HUES6 (cell line): ENCODE data around the gene EREG.
"Not testable (repeated sequence)": the region's sequence is repeated elsewhere in the genome, so short reads cannot be mapped to it uniquely, and the experiment has no call there.

Experiments used
- H3K27ac ChIP-seq: 2 replicates; pipeline ENCODE4 v1.7.0; 2013; ENCODE audit warnings: low read depth, mild to moderate bottlenecking, low read length, inconsistent platforms
- H3K27me3 ChIP-seq: 2 replicates; pipeline ENCODE4 v1.6.1; 2013; ENCODE audit warnings: low read length; ENCODE audit not compliant: control insufficient read depth, insufficient read depth
- H3K36me3 ChIP-seq: 2 replicates; pipeline ENCODE4 v1.6.1; 2013; ENCODE audit warnings: low read length; ENCODE audit not compliant: control insufficient read depth, insufficient read depth
- H3K4me1 ChIP-seq: 2 replicates; pipeline ENCODE4 v1.6.1; 2013; ENCODE audit warnings: low read length; ENCODE audit not compliant: control insufficient read depth, insufficient read depth
- H3K4me3 ChIP-seq: 2 replicates; pipeline ENCODE4 v1.5.1; 2013; ENCODE audit warnings: low read depth, low read length
- H3K9ac ChIP-seq: one replicate; pipeline ENCODE4 v1.6.1; 2013; ENCODE audit warnings: mild to moderate bottlenecking, low read length
- H3K9me3 ChIP-seq: 2 replicates; pipeline ENCODE4 v1.6.1; 2013; ENCODE audit warnings: low read depth, low read length; ENCODE audit not compliant: control insufficient read depth, insufficient read depth

Gene EREG

DNA sequence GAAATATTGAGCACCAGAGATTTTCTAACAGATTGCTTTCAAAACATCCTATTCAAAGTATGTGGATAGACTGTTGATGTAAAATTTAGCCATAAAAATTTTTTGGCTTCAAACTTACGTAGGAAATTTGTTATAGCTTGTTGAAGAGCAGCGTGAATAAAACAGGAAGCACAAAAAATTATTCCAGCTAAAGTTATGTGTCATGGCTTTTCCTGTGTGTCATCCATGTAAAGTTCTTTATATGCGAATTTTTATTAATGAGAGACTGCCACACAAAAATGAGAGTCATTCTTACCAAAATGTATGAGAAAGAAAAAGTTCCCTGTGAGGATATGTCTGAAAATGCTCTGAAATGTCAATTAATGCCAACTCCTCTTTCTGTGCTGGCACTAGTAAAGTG is 37.2 kb upstream of the EREG start:
- H3K36me3 ChIP-seq: no peaks in the 10 kb centered on the region
- H3K4me3 ChIP-seq: no peak overlapping the region
- H3K4me1 ChIP-seq: no peaks in the 10 kb centered on the region
- H3K27me3 ChIP-seq: no peaks in the 10 kb centered on the region
- no peaks in the 10 kb centered on the region for H3K9me3 ChIP-seq
- H3K9ac ChIP-seq: no peak overlapping the region
- no peak overlapping the region for H3K27ac ChIP-seq

DNA sequence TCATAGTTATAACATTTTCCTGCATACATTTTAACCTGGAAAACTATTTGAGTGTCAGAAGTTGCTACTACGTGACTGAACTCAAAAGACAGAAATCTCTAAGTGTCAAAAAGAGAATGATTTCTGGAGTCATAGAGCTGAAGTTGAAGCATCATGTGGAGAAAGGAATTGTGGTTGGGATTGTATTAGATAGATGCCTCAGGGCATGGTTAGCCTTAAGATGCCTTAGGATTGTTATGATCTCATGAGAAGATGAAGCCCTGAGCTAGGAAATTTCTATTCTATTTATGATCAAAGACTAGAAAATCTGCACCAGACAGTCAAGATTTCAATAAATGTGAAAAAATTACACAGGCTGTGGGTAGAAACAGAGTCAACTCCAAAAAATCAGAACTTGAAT is 36.4 kb upstream of the EREG start:
- H3K9ac ChIP-seq: no peak overlapping the region
- no peak overlapping the region for H3K4me3 ChIP-seq
- H3K9me3 ChIP-seq: no peaks in the 10 kb centered on the region
- no peaks in the 10 kb centered on the region for H3K27me3 ChIP-seq
- H3K36me3 ChIP-seq: no peaks in the 10 kb centered on the region
- no peak overlapping the region for H3K27ac ChIP-seq
- H3K4me1 ChIP-seq: no peaks in the 10 kb centered on the region

DNA sequence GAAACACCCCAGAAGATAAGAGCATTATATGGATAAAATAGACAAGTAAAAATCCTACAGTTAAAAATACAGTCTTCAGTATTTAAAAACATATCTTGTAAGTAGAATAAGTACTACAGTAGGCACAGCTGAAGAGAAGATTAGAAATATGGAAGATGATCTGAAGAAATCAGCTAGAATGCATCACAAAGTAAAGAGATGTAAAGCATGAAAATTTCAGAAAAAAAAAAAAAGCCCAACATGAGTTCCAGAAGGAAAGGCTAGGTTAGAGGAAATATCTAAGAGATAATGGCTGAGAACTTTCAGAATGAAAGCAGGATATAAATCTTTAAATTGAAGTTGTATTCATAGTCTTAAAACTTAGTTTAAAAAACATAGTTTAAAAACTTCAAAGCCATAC is 35.6 kb upstream of the EREG start:
- Histone ChIP-seq H3K27me3 (no peaks in the 10 kb centered on the region), H3K9ac (no peak overlapping the region), H3K4me3 (no peak overlapping the region), H3K27ac (no peak overlapping the region), H3K9me3 (no peaks in the 10 kb centered on the region), H3K36me3 (no peaks in the 10 kb centered on the region), H3K4me1 (no peaks in the 10 kb centered on the region)

DNA sequence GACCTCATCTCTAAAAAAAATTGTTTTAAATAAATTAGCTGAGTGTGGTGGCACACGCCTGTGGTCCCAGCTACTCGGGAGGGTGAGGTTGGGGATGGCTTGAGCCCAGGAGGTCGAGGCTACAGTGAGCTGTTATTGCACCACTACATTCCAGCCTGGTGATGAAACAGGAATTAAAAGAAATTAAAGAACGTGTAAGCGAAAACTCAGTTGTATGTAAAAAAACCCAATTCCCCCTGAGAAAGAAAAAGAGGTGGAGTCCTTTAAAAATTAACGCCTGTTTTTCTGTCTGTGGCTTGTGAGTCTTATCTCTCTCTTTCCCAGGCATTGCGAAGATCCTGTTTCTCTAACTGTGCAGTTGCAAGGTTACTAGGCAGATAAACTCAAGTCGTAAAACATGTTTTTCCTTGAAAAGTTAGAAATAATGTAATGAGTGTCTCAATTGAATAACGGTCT is 34.6 kb upstream of the EREG start:
- no peaks in the 10 kb centered on the region for H3K36me3 ChIP-seq
- H3K9ac ChIP-seq: no peak overlapping the region
- H3K4me1 ChIP-seq: no peaks in the 10 kb centered on the region
- no peak overlapping the region for H3K27ac ChIP-seq
- no peak overlapping the region for H3K4me3 ChIP-seq
- no peaks in the 10 kb centered on the region for H3K9me3 ChIP-seq
- H3K27me3 ChIP-seq: no peaks in the 10 kb centered on the region

DNA sequence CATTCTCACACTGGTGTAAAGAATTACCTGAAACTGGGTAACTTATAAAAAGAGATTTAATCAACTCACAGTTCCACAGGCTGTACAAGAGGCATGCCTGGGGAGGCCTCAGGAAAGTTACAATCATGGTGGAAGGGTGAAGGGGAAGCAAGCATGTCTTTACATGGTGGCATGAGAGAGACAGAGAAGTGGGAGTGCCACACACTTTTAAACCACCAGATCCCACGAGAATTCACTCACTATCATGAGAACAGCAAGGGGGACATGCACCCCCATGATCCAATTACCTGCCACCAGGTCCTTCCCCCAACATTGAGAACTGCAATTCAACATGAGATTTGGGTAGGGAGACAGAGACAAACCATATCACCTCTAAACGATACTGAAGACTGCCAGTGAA is 33.7 kb upstream of the EREG start:
- H3K27me3 ChIP-seq: no peaks in the 10 kb centered on the region
- H3K27ac ChIP-seq: no peak overlapping the region
- no peaks in the 10 kb centered on the region for H3K9me3 ChIP-seq
- H3K36me3 ChIP-seq: no peaks in the 10 kb centered on the region
- no peak overlapping the region for H3K9ac ChIP-seq
- no peak overlapping the region for H3K4me3 ChIP-seq
- no peaks in the 10 kb centered on the region for H3K4me1 ChIP-seq

DNA sequence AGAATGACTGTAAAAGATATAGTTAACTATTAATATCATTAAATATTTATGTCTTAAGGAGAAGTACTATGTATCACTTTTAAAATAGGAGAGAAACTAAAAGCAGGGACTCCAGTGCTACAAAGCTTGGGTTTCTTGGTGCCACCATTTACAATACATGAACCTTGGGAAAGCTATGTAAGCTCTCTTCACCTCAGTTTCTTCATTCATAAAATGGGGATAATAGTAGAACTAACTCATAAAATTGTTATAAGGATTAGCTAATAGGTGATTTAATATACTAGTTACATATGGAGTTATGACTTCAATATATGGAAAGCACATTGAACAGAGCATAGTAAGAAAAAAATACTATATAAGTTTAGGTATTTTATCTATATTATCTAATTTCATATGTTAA is 33.0 kb upstream of the EREG start:
- no peaks in the 10 kb centered on the region for H3K9me3 ChIP-seq
- H3K27me3 ChIP-seq: no peaks in the 10 kb centered on the region
- H3K9ac ChIP-seq: no peak overlapping the region
- no peak overlapping the region for H3K27ac ChIP-seq
- no peaks in the 10 kb centered on the region for H3K36me3 ChIP-seq
- no peak overlapping the region for H3K4me3 ChIP-seq
- H3K4me1 ChIP-seq: no peaks in the 10 kb centered on the region

DNA sequence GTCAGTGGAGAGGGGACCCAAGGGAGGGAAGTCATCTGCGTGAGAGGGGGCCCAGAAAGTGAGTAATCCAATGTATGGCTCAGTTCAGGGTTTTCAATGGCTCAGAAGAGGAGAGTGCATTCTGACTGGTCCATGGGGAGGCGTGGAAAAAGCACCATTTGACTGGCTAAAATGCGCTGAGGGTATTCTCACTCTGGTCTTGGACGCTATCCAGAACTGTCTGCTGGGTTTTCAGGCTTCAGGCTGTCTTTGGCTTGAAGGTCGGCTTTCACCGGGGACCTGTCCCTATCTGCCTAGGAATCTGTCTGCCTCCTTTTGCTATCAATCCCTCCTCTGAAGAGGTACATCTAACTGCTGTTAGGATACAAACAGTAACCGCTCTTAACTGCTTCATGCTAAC is 30.3 kb upstream of the EREG start:
- Histone ChIP-seq H3K4me3 (no peak overlapping the region), H3K36me3 (no peaks in the 10 kb centered on the region), H3K27ac (no peak overlapping the region), H3K27me3 (no peaks in the 10 kb centered on the region), H3K4me1 (no peaks in the 10 kb centered on the region), H3K9me3 (no peaks in the 10 kb centered on the region), H3K9ac (no peak overlapping the region)

DNA sequence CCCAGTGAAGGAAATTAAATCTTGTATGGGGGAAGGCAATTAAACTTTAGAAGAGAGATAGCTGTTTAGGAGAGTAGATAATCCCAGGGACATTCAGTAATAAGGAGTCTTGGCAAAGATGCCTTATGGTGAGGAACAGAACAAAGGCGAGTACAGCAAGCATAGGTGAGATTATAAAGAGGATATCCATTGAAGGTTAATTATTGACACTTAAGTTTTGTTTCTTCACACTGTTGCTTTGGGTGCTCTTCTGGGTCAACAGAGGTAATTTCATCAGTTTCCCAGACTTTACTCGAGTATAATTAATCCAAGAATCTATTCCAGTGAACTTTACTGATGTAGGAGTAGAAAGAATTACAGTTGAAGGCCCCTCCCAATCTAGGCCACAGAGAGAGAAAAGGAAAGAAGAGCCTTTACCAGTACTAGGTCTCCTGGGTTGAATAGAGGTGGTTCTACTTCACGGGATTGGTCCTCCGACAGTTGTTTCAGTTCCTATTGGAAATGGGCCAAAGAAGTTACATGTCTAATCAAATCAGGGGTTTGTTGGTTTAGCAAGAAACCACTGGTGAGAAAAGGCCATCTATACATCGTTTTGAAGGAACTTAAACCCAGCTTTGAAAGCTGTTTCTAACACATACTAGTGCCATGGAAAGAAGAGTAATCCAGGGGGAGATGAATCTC is 29.5 kb upstream of the EREG start:
- H3K4me3 ChIP-seq: no peak overlapping the region
- no peaks in the 10 kb centered on the region for H3K9me3 ChIP-seq
- no peaks in the 10 kb centered on the region for H3K27me3 ChIP-seq
- no peak overlapping the region for H3K27ac ChIP-seq
- no peaks in the 10 kb centered on the region for H3K36me3 ChIP-seq
- no peaks in the 10 kb centered on the region for H3K4me1 ChIP-seq
- H3K9ac ChIP-seq: no peak overlapping the region

DNA sequence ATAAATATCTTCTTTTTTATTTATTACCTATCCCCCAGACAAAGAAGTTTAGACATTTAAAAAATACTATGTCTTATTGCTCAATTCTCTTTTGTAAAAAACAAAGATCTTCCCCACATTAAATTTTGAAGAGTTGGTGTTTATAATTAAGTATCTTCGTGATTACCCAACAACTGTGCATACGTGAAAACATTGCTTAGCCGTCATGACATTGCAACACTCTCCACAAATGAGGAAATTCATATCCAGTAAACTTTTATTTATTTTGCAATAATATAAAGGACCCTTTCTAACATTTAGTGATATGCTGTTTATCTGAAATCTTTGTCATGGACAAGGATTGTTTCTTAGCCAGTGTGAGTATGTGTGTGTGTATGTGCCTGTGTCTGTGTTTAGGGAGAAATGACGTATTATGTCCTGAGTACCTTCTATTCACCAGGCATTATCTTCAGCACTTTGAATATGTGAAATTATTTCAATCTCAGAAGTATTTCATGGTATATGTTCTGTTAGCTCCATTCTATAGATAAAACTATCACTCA is 26.1 kb upstream of the EREG start:
- H3K27ac ChIP-seq: no peak overlapping the region

DNA sequence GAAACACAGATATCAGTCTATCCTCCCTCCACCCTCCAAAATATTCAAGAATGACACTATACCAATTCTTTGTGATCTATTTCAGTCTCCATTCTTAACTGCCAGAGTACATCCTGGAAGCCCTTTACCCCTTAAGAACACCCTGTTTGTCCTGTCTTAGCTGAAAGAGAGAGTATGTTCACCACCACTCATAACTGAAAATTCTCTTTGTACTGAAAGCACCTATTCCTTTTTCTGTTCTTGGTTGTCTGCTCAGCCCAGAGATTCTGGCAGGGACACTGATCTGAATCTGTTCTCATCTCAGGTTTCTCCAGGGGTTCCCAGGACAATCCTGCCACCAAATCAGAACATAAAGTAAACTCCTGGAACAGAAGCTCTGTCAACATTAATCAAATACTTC is 25.4 kb upstream of the EREG start:
- Histone ChIP-seq H3K9ac (no peak overlapping the region), H3K27ac (no peak overlapping the region), H3K36me3 (no peaks in the 10 kb centered on the region), H3K27me3 (no peaks in the 10 kb centered on the region), H3K4me3 (no peak overlapping the region), H3K9me3 (peaks cover 22% of the 10 kb centered on the region), H3K4me1 (no peaks in the 10 kb centered on the region)

More for the DNA sequence above, 26.1 kb upstream of the EREG start:
- Histone ChIP-seq H3K27me3 (no peaks in the 10 kb centered on the region), H3K4me1 (no peaks in the 10 kb centered on the region), H3K9ac (no peak overlapping the region), H3K9me3 (peaks cover 15% of the 10 kb centered on the region), H3K4me3 (no peak overlapping the region), H3K36me3 (no peaks in the 10 kb centered on the region)

DNA sequence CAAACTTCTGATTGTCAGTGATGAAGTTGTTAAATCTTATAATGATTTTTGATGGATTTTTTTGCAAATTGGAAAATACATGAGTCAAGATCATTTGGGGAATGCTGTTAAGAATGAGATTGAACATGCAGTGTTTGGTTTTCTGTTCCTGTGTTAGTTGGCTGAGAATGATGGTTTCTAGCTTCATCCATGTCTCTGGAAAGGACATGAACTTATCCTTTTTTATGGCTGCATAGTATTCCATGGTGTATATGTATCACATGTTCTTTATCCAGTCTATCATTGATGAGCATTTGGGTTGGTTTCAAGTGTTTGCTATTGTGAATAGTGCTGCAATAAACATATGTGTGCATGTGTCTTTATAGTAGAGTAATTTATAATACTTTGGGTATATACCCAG is 24.5 kb upstream of the EREG start:
- peaks cover 29% of the 10 kb centered on the region for H3K9me3 ChIP-seq
- H3K36me3 ChIP-seq, H3K4me3 ChIP-seq, H3K27ac ChIP-seq, H3K4me1 ChIP-seq, H3K27me3 ChIP-seq, H3K9ac ChIP-seq: not testable (repeated sequence)
